ENCODE data around the gene GTPBP6. TPM values are rescaled to one million over a fixed set of nuclear protein-coding genes. Genes with fewer than 3 reads are reported as not detected.
"Not testable (repeated sequence)": the region's sequence is repeated elsewhere in the genome, so short reads cannot be mapped to it uniquely, and the experiment has no call there.

GTPBP6 gene
- total RNA-seq, 1 experiment from 2014 or later = 22.8 TPM

DNA sequence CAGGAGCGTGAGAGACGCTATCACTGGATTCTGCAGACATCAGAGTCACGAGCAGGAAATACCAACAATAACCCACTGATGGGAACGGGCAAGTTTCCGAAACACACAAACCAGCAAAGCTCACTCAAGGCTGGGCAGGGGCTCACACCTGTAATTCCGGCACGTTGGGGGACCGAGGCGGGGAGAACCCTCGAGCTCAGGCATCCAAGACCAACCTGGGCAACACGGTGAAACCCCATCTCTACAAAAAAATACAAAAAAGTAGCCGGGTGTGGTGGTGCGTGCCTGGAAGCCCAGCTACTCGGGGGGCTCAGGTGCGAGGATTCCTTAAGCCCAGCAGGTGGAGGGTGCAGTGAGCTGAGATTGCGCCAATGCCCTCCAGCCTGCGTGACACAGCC, 17.2 kb upstream of the GTPBP6 start:
- DNase-seq (ENCODE audit: low read depth) = no peak

DNA sequence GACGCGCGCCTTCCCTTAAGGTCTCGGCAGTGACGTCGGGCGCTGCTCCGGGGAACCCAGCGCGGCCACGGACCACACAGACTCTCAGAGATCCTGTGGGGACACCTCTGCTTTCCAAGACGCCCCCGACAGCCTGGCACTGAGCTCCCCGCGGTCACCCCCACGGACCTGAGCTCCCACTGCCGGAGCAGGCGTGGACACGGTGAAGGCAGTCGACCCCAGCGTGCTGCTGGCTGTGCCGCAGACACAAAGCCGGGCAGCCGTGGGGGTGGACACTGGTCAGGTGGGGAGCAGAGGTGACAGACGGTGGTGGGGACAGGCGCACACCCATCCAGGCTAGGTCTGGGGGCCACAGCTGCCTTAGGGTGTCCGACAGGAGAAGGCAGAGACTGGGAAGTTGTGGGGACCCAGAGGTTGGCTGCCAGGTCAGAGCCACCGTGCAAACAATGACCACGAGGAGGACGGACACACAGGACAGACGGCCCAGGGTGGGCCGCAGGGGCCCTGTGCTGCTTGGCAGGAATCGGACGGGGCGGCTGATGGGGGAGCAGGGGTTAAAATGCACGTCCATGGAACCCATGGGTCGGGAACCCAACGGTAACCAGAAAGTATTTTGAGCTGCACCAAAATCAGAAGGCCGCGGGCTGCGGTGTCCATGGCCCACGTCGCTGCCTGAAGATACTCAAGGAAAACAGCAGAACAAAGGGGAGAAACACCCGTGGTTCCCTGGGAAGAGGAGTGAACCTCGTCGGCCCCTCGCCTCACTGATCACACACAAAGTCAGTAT, 16.6 kb upstream of the GTPBP6 start:
- no peak for DNase-seq (ENCODE audit: low read depth)

DNA sequence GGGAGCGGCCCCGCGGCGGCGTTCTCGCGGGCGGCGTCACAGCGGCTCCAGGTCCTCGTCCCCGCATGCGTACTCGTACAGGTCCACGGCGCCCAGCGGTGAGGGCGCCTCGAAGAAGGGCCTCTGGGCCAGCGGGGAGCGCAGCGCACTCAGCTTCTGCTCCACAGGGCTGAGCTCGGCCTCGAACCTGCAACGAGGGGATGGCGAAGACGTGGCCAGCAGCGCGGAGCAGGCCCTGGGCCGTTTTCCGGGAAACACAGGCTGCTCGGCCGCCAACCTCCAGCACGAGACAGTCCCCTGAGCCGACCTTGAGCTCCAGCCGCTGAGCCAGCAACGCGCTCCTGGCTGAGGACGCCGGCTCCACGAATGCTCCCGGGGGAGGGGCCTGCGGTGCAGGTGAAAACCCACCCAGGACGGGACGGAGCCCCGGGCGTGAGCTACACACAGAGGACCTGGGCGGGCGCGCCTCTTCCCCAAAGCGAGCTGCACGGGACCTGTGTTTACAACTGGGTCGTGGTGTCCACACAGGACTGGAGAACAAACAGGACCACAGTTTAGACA, 15.8 kb upstream of the GTPBP6 start:
- no peak for DNase-seq (ENCODE audit: low read depth)

DNA sequence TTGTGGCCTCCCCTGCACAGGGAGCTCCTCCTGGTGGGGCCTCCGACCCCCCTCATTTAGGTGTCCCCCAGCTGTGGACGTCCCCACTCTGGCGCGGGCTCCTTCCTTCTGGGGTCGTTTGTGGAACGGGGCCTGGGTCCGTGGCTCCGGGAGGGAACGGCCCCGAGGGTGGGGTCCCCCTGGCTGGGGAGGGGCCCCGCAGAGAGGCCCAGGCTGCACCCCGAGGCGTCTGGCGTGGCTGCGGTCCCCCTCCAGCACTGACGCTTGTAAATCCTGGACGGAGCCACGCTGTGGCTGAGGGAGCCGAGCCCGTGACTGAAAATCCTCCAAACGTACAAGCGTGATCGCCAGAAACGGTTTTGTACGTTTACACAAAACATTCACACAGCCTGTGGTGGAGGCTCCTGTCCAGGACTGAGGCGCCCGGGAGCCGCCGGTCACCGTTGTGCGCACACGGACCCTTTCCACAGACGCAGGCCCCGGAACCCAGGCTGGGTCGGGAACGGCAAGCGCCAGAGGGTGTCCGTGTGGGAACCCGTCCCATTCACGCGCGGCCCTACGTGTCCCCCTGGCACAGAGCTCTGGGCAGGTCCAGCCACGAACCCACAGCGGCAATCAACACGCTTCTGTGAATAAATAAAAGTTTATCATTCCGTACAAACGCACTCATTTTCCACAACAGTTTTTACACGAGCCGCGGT, 15.2 kb upstream of the GTPBP6 start:
- no peak for DNase-seq (ENCODE audit: low read depth)

DNA sequence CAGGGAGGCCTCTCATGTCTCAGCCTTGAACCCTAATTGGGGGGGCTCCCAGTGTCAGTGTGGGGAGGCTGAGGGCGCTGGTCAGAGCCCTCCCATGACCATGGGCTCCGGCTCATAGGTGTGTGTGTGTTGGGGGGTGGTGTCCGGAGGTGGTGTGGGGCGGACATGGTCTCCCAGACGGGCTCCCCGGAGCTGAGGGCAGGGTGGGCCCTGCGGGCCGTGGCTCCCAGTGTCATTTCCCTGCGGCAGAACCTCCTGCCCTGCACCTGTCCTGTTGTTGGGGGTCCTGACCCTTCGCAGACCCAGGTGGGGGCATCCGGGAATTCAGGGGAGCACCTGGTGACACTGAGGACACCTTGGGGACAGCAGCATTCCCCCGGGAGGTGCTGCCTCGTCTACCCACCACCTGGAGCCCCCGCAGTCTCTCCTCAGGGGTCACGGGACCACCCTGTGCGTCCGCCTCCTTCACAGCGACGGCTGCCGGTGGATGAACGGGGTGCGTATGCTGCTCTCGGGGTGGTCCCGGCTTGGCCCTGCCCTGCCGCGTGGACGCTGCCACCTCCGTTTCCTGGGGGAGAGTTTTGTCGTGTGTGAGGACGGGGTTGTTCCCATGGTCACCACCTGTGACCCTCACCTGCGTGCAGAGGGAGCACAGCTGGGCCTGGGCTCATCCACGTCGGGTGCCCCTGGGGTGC, 14.5 kb upstream of the GTPBP6 start:
- DNase-seq (ENCODE audit: low read depth) = no peak

DNA sequence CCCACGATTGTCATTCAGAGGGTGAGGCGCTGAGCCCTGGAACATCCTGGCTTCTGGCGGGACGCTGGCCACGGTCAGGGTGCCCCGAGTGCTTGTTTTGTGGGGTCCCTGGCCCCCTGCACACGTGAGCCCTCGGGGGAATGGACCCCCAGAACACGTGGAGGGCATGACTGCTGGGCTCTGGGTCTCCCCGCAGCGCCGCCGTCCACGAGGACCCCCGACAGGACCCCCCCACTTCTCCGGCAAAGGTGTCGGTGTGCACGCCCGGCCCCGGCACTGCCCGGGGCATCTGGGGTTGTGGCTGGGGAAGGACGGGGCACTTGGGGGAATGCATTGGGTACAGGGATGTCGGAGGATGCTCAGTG, 13.9 kb upstream of the GTPBP6 start:
- no peak for DNase-seq (ENCODE audit: low read depth)

DNA sequence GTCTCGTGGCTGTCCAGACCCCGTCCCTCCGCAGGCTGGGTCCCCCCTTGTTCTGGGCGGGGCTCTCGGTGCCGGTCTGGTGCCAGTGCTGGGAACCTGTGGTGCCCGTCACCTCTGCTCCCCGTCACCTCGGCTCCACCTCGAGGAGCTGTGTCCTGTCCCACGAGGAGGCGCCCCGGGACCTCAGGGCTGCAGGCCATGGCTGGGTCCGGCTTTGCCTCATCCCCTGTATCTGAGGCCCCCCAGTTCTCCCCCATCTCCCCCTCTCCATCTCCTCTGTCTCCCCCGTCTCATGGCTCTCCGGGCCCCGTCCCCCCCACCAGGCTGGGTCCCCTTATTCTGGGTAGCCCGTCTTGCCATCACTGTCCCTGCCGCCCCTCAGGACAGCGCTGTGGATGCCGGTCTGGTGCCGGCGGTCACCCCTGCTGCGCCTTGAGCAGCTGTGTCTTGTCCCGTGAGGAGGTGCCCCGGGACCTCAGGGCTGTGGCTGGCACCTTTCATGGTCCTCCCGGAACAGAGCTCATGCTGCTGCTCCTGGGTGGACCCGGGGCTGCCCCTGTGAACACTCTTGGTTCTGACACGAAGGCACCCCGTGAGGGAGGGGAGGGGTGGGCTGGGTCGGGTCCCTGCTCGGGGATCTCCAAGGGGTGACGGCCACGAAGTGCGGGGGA, 13.4 kb upstream of the GTPBP6 start:
- DNase-seq (ENCODE audit: low read depth) = no peak

DNA sequence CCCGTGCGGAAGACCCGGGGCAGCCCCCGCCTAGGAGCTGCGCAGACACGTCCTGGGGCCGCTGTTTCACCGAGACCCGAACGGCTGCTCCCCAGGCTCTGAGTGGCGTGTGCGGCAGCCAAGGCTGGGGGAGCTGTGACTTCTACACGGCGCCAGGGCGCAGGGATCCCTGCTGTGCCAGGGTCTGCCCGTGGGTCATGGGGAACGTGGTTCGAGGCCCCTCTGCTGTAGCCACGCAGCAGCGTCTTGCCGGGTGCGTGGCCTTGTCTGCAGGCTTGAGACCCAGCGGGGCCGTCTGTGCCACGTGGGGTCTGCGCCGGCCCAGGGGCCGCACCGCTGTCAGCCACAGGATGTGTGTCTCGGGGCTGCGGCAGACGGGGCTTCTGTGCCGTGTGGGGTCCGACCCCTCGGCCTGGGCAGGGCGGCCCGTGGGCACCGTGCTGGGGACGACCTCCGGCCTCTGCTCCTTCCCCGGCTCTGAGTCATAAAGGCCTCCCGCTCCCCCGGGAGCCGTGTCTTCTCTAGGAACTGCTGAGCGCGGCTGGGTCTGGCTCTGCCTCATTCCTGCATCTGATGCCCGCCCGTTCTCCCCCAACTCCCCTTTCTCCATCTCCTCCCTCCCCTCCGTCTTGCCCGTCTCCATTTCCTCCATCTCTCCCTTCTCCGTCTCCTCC, 12.7 kb upstream of the GTPBP6 start:
- DNase-seq (ENCODE audit: low read depth) = peak; percentile 35

DNA sequence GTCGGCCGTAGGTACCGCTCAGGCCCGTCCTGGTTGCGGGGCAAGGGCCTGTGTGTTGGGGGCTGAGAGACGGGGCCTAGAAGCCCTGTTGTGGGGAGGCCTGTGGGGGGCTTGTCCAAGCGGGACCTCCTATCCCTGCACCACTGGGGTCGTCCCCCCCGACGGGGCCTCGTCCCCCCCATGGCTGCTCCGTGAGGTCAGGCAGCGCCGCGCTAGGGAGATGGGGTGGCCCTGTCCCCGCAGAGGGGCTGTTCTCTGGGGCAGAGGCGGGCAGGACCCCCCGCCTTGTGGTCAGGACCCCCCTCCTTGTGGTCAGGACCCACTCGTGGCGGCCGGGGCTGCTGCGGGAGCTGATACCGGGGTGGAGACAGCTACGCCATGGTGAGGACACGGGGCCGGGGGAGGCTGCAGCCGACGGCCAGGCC, 12.1 kb upstream of the GTPBP6 start:
- no peak for DNase-seq (ENCODE audit: low read depth)

DNA sequence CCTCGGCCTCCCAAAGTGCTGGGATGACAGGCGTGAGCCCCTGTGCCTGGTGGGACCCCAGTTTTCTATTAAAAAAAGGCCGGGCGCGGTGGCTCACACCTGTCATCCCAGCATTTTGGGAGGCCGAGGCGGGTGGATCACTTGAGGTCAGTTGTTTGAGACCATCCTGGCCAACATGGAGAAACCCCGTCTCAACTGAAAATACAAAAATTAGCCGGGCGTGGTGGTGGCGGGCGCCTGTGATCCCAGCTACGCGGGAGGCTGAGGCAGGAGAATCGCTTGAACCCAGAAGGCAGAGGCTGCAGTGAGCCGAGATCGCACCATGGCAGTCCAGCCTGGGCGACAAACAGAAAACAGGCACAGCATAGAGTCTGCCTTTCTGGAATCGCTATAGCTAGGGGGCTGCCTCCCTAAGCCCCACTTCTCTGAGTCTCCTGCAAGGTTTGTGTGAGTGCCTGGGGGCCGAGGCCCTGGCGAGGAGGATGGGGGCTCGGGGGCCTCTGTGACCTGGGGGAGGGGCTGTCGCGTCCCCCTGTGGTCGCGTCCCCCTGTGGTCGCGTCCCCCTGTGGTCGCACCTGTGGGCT, 11.6 kb upstream of the GTPBP6 start:
- not testable (repeated sequence) for DNase-seq (ENCODE audit: low read depth)

DNA sequence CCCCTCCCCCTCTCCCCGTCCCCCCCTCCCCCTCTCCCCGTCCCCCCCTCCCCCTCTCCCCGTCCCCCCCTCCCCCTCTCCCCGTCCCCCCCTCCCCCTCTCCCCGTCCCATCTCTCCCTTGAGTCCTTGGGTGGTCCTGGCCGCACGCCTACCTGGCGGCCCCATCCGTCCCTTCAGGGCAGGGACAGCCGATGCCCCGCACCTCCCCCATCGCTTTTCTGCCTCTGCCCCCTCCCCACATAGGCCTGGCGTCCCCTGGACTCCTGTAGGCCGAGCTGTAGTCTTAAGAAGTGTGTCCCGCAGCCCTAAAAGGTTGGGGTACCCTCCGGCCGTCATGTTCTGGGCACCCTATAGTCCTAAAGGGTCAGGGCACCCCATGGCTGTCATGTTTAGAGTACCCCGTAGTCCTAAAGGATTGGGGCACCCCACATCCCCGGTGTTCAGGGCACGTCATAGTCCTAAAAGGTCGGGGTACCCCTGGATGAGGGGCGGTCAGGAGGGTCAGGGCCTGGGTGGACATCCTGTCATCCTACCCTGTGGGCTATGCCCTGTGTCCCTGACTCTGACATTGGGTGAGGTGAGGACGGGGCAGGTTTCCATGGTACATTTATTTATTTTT, 10.8 kb upstream of the GTPBP6 start:
- no peak for DNase-seq (ENCODE audit: low read depth)

DNA sequence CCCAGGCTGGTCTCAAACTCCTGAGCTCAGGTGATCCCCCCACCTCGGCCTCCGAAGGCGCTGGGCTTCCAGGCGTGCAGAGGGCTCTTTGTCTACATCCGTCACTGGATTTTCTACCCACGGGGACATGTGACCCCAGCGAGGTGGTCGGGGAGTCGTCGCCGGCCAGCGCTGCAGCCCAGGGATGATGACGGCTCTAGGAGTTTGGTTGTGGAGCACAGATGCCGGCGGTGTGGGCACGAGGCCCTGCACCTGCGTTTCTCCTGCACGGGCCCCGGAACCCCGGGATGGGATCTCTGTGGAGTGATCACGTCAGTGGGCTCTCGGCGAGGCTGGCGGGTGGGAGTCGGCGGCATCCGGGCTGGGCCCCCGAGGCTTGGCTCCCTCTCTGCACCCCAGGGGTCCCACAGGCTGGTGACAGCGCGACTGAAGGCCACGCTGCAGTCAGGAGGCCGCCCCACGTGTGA, 9.1 kb upstream of the GTPBP6 start:
- DNase-seq (ENCODE audit: low read depth) = no peak

DNA sequence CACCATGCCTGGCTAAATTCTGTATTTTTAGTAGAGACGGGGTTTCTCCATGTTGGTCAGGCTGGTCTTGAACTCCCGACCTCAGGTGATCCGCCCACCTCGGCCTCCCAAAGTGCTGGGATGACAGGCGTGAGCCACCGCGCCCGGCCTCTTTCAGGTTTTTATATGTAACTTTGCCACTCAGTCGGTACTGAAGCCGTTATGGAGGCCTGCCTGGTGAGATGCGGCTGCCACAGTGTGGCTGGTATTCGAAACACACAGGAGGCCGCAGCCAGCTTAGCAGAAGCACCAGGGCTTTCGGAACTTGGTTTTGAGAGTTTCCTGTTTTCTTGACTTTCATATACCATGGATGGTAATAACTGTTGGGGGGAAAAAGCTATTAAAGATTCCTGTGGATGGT, 6.1 kb upstream of the GTPBP6 start:
- not testable (repeated sequence) for DNase-seq (ENCODE audit: low read depth)

DNA sequence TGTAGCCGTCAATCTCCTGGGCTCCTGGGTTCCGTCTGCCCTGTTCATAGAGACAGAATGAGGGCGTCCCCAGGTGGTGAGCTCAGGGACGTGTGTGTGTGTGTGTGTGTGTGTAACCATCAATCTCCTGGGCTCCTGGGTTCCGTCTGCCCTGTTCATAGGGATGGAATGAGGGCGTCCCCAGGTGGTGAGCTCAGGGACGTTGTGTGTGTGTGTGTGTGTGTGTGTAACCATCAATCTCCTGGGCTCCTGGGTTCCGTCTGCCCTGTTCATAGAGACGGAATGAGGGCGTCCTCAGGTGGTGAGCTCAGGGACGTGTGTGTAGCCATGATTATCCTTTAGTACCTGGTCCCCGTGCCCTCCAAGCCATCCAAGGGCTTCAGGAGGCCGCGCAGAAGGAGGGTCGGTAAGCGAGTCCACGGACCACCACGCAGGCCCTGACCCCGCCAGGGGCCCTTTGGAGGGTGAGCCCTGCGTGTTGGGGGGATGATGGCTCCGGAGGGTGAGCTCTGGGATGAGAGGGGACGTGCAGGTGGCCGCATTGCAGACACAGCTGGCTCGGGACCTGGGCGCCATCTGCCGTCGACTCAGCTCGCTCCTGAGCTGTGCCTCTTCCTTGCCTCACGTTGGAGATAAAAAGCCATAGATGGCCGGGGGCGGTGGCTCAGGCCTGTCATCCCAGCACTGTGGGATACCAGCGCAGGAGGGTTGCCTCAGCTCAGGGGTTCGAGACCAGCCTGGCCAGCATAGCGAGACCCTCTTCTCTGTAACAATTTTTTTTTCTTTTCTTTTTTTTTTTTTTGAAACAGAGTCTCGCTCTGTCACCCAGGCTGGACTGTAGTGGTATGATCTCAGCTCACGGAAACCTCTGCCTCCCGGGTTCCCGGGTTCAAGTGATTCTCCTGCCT, 5.4 kb upstream of the GTPBP6 start:
- DNase-seq (ENCODE audit: low read depth) = peak; percentile 26

DNA sequence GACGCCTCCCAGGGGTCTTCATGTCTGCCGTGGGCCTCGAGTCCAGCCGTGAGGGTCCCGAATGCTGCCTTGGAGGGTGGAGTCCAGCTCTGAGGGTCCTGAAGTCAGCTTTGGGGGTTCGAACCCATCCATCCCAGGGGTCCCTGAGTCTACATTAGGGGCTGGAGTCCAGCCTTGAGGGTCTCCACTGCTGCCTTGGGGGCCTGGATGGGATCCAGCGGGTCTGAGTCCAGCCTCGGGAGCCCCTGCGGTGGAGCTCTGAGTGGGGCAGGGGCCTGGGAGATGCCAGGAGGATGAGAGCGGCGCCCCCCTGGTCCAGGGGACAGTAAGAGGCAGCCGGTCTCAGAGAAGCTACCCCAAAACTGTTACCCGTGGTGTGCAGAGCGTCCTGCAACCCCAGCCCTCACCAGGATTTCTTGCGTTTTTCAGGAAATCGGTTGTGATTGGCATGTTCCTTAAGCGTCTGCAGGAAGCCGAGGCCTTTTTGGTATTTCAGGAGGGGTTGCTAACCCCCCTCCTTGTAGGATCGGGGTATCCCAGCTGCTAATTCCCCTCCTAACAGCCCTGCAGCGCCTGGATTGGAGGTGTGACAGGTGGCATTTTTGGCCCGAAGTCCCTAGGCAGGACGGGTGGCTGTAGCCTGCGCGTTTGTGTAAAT, 1.7 kb upstream of the GTPBP6 start:
- no peak for DNase-seq (ENCODE audit: low read depth)

DNA sequence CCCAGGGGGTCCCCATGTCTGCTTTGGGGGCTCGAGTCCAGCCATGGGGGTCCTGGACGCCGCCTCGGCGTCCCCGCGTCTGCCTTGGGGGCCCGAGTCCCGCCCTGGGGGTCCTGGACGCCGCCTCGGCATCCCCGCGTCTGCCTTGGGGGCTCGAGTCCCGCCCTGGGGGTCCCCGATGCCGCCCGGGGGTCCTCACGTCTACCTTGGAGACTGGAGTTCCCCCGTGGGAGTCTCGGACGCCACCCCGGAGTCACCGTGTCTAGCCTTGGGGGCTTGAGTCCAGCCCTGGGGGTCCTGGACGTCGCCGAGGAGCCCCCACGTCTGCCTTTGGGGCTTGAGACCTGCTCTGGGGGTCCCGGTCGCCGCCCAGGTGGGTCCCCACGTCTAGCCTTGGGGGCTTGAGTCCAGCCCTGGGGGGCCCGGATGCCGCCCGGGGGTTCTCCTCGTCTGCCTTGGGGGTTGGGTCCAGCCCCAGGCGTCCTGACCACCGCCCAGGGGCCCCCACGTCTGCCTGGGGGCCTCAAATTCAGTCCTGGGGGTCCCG, 1.1 kb upstream of the GTPBP6 start:
- DNase-seq (ENCODE audit: low read depth) = no peak

DNA sequence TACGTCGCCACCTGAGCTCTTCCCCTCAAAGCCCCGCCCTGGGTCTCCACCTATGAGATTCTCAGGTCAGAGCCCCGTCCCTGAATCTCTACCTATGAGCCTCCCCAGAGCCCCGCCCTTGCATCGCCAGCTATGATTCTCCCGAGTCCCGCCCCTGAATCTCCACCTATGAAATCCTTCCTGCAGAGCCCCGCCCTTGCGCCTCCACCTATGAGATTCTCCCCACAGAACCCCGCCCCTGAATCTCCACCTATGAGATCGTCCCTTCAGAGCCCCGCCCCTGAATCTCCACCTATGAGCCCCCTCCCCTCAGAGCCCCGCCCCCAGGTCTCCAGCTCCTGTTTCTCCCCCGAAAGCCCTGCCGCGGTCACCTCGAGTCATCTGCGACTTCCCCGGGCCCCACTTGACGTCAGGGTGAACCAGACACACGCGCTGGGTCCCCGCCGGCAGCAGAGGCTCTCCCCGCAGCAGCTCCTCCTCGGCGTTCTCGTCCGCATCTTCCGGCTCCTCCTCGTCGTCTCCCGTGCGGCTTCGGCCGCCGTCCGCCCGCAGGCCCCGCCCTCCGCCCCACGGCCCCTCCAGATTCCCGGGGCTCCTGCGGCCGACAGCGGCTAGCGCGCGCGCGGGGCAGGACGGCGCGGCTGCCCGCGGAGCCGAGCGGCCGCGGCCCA, 393 bp downstream of the GTPBP6 start:
- DNase-seq (ENCODE audit: low read depth) = peak; percentile 95

Data from RPMI7951 (cell line).